Left kidney (tissue), 1 donor: ENCODE data around the gene PGD. TPM values are rescaled to one million over a fixed set of nuclear protein-coding genes. Genes with fewer than 3 reads are reported as not detected.

ENCODE experiments used
- polyA plus RNA-seq: library from polyadenylated mRNA; unstranded; fragments of 120-200 nt; gene quantifications from one replicate; pipeline ENCODE4 v1.2.1, GENCODE V29; 2013; ENCODE audit not compliant: insufficient read length

PGD gene
- polyA plus RNA-seq, 1 donor: 188 TPM

Other genes starting within 250 kb of the PGD start
- 55.5 TPM for gene KIF1B, start 188.5 kb upstream of the PGD start, polyA plus RNA-seq
- gene CENPS, start 31.4 kb downstream of the PGD start, polyA plus RNA-seq: 35.7 TPM
- 2.6 TPM for gene CORT, start 51.0 kb downstream of the PGD start, polyA plus RNA-seq
- 44.3 TPM for gene DFFA, start 73.5 kb downstream of the PGD start, polyA plus RNA-seq
- gene PEX14, start 75.9 kb downstream of the PGD start, polyA plus RNA-seq: 18.6 TPM